Activated CD8-positive, alpha-beta T cell treated with anti-CD3 and anti-CD28 coated beads for 36 hours (primary cell): ENCODE data around the gene MGAT4B. TPM values are rescaled to one million over a fixed set of nuclear protein-coding genes. Genes with fewer than 3 reads are reported as not detected.

ENCODE experiments used
- ATAC-seq: fragments of 200-7000 bp; cut with Tn5 transposase; one replicate; pipeline ENCODE4 v1.10.0; 2021; ENCODE audit warnings: mild to moderate bottlenecking, moderate library complexity
- CTCF ChIA-PET: fragments of 350-600 bp; sonication (Branson Sonifier 250); formaldehyde crosslinking; loops from one replicate; lab custom pipeline; 2021; ENCODE audit warnings: antibody characterized with exemption; lab: Charles Lee
- POLR2A ChIA-PET: fragments of 350-600 bp; sonication (Branson Sonifier 250); formaldehyde crosslinking; loops from one replicate; lab custom pipeline; 2021; ENCODE audit warnings: antibody characterized with exemption; lab: Charles Lee
- DNase-seq: peaks from one replicate; pipeline ENCODE4 v3.0.0-alpha.2; 2020
- H3K27ac Mint-ChIP-seq: one replicate; pipeline ENCODE4 v1.8.0; 2021; ENCODE audit warnings: mild to moderate bottlenecking, mixed read lengths
- H3K27me3 Mint-ChIP-seq: one replicate; pipeline ENCODE4 v1.8.0; 2021; ENCODE audit warnings: mixed read lengths
- H3K36me3 Mint-ChIP-seq: one replicate; pipeline ENCODE4 v1.8.0; 2021; ENCODE audit warnings: low read depth, mixed read lengths
- H3K4me1 Mint-ChIP-seq: one replicate; pipeline ENCODE4 v1.8.0; 2021; ENCODE audit warnings: low read depth, mixed read lengths
- H3K4me3 Mint-ChIP-seq: one replicate; pipeline ENCODE4 v1.8.0; 2021; ENCODE audit warnings: mild to moderate bottlenecking, moderate library complexity, mixed read lengths
- H3K9me3 Mint-ChIP-seq: one replicate; pipeline ENCODE4 v1.8.0; 2021; ENCODE audit warnings: mixed read lengths
- CTCF ChIP-seq: fragments of 200-600 bp; IDR thresholded peaks from one replicate; pipeline ENCODE4 v1.8.0; 2022; ENCODE audit warnings: antibody characterized with exemption, mild to moderate bottlenecking
- intact Hi-C: fragments of 100-400 bp; cut with micrococcal nuclease; formaldehyde crosslinking; loops from one replicate; pipeline ENCODE4 v1.10.0; 2022
- total RNA-seq, 2 experiments: library from RNA; stranded (reverse); gene quantifications; one replicate each; pipeline ENCODE4 v1.2.3, GENCODE V29; 2021

MGAT4B gene
- total RNA-seq, 2 experiments from 2014 or later = 62.8 to 65.9 TPM

GRCh38 chr5:179779826-179780225 lies 26.8 kb downstream of the MGAT4B start:
- ATAC-seq (no peak), DNase-seq (no peak)
- intact Hi-C loops = no loop called here
- ChIA-PET CTCF (interaction anchor here (1.5 to 5.6 kb wide), 2 partner anchors 17 to 22 kb away, joined by 3 to 28 read pairs; no protein-coding TSS in a partner anchor), POLR2A (interaction anchor here (0.6 kb wide), 1 partner anchor 78 kb away, joined by 3 read pairs; no protein-coding TSS in a partner anchor)
- TF ChIP-seq CTCF = no peak
- Mint-ChIP-seq H3K36me3 (peaks cover 13% of the 10 kb centered on the region), H3K27ac (no peak overlapping the region), H3K4me1 (no peaks in the 10 kb centered on the region), H3K27me3 (no peaks in the 10 kb centered on the region), H3K9me3 (no peaks in the 10 kb centered on the region), H3K4me3 (no peak overlapping the region)

- Mint-ChIP-seq H3K4me1 (no peaks in the 10 kb centered on the region), H3K36me3 (peaks cover 17% of the 10 kb centered on the region), H3K4me3 (no peak overlapping the region), H3K27me3 (no peaks in the 10 kb centered on the region), H3K9me3 (no peaks in the 10 kb centered on the region), H3K27ac (no peak overlapping the region)
- DNase-seq (no peak), ATAC-seq (no peak)
- ChIA-PET POLR2A (no interaction called here), CTCF (interaction anchor here (4.0 kb wide), 1 partner anchor 16 kb away, joined by 24 read pairs; no protein-coding TSS in a partner anchor)
- intact Hi-C loops = no loop called here
- no peak for TF ChIP-seq CTCF
Observed at GRCh38 chr5:179778591-179778990, 28.1 kb downstream of the MGAT4B start.

- no peaks in the 10 kb centered on the region for H3K9me3 Mint-ChIP-seq
- no peaks in the 10 kb centered on the region for H3K27me3 Mint-ChIP-seq
- peaks cover 24% of the 10 kb centered on the region for H3K36me3 Mint-ChIP-seq
- no peak overlapping the region for H3K4me3 Mint-ChIP-seq
- CTCF ChIA-PET = interaction anchor here (1.5 to 4.0 kb wide), 2 partner anchors 15 to 16 kb away, joined by 4 to 24 read pairs; partner anchors contain the start of gene LTC4S
- no peak for ATAC-seq
- no peak for DNase-seq
- H3K4me1 Mint-ChIP-seq = no peaks in the 10 kb centered on the region
- intact Hi-C loops = no loop called here
- POLR2A ChIA-PET = no interaction called here
- H3K27ac Mint-ChIP-seq = peak overlapping the region; percentile 58
- TF ChIP-seq CTCF = no peak
Observed at GRCh38 chr5:179777909-179778308, 28.8 kb downstream of the MGAT4B start.

GRCh38 chr5:179777456-179777855 lies 29.2 kb downstream of the MGAT4B start:
- H3K27ac Mint-ChIP-seq = no peak overlapping the region
- TF ChIP-seq CTCF = no peak
- H3K27me3 Mint-ChIP-seq = no peaks in the 10 kb centered on the region
- ATAC-seq (no peak), DNase-seq (no peak)
- intact Hi-C loops = no loop called here
- ChIA-PET POLR2A (no interaction called here), CTCF (interaction anchor here (1.5 to 4.0 kb wide), 2 partner anchors 14 to 17 kb away, joined by 4 to 24 read pairs; partner anchors contain the start of gene LTC4S)
- no peaks in the 10 kb centered on the region for H3K4me1 Mint-ChIP-seq
- no peaks in the 10 kb centered on the region for H3K9me3 Mint-ChIP-seq
- no peak overlapping the region for H3K4me3 Mint-ChIP-seq
- H3K36me3 Mint-ChIP-seq = peaks cover 24% of the 10 kb centered on the region

- no peak overlapping the region for H3K27ac Mint-ChIP-seq
- H3K4me1 Mint-ChIP-seq = no peaks in the 10 kb centered on the region
- H3K4me3 Mint-ChIP-seq = no peak overlapping the region
- TF ChIP-seq CTCF = no peak
- CTCF ChIA-PET = interaction anchor here (0.7 to 4.0 kb wide), 2 partner anchors 13 to 25 kb away, joined by 3 to 24 read pairs; no protein-coding TSS in a partner anchor
- H3K36me3 Mint-ChIP-seq = peaks cover 26% of the 10 kb centered on the region
- no peak for DNase-seq
- POLR2A ChIA-PET = no interaction called here
- ATAC-seq = no peak
- intact Hi-C loops = no loop called here
- H3K27me3 Mint-ChIP-seq = no peaks in the 10 kb centered on the region
- no peaks in the 10 kb centered on the region for H3K9me3 Mint-ChIP-seq
Observed at GRCh38 chr5:179776411-179776938, 30.2 kb downstream of the MGAT4B start.
